ENCODE measurements around the gene KAZN.

The KAZN gene

DNA sequence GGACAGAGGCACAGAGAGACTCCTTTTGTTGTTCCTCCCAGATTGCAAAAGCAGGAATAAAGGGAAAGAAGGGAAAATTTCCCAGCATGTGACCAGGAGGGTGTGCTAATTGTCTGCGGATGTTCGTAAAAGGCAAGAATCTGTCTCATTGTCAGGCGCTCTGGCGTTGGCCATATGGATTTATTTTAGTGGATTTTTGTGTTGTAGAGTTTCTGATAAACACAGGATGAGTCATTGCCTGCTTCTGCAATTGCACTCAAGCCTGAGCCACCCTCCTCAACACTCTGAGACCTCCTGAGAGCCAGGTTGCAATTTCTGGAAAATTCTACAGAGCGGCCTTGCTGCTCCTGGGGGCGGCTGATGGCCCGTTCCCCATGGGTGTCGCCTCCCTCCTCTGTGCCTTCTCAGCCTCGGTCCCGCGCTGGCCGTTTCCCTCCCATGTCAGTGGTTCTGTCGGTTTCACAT, 227.7 kb downstream of the KAZN start:
- DNase-seq = no peak
- ATAC-seq = no peak

DNA sequence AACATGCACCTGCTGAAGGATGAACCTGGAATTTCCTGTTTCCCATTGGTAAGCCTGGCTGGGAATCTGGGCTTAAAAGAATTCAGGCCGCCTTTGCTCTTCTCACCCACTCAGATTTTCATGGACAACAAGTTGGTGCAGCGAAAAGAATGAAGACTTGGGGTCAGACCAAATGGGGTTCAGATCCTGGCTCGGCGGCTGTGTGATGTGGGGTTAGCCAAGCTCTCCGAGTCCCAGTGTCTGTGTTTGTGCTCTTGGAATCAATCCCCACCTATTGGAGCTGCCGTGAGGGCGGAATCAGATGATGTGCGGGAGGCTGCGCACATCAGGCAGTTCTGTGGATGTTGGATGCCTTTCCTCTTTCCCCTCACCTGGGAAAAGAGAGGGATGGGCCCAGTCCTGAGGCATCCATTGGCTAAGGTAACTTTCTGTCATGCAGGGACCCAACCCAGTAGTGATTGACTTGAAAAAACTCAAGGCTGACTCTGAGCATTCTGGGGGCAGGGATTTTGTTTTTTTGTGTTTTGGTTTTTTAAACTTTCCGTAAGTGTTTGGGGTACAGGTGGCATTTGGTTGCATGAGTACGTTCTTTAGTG, 228.3 kb downstream of the KAZN start:
- DNase-seq = no peak
- no peak for ATAC-seq

DNA sequence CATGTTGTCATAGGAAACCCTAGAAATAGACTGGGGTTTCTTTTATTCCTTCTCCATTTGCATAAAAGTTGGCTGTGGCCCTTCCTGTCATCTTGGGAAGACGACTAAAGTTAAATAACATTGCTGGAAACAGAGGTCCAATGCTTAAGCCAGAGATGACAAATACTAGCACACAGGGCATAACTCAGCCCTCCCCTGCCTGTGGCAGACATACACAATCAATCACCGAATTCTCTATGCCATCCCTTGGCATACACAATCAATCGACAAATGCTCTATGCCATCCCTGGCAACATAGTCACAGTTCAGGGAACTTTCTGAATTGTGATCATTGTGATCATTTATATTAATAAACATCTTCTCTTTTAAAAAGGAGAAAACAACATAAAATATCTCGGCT, 229.4 kb downstream of the KAZN start:
- no peak for DNase-seq
- no peak for ATAC-seq

GRCh38 chr1:14828665-14829064, 230.2 kb downstream of the KAZN start:
- no peak for DNase-seq
- no peak for ATAC-seq

DNA sequence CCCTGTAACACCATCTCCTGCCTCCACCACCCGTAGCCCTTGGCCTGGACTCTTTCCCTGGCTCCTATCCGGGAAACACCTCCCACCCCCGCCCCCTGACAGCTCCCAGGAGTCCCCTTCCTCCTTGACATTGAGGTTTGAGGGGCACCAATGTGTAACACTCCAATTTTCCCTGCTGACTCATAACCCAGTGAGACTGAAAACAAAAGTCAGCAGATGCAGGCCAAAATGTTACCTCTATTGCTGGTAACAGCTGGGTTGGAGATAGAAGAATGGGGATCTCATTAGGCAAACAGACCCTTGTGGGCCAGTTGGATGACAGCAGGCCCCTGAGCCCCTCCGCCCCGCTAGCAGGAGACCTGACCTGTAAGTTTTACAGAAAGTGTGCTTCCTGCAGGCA, 237.2 kb downstream of the KAZN start:
- no peak for ATAC-seq
- no peak for DNase-seq

- DNase-seq (no peak), ATAC-seq (no peak)
These were observed 238.1 kb downstream of the KAZN start for GRCh38 chr1:14836426-14837140.

GRCh38 chr1:14840374-14840773, 241.9 kb downstream of the KAZN start:
- no peak for DNase-seq
- ATAC-seq = no peak

DNA sequence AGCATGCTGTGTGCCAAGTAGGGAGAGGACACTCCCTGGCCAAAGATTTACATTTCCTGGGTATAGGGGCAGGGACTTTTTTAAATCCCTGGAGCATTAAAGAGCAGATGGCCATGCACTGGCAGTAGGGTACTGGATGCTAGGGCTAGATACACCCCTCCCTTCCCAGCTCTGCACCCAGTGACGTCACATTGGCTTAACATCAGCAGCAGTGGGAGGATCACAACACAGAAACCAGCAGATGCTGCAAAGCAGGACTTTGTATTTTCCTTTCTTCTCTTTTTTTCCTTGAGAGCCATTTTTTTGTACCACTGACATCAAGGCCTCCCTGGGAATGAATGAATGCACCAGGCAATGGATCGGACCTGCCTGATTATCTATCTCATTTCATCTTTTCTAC, 243.0 kb downstream of the KAZN start:
- no peak for DNase-seq
- no peak for ATAC-seq

GRCh38 chr1:14841951-14842350, 243.5 kb downstream of the KAZN start:
- DNase-seq (no peak), ATAC-seq (no peak)

DNA sequence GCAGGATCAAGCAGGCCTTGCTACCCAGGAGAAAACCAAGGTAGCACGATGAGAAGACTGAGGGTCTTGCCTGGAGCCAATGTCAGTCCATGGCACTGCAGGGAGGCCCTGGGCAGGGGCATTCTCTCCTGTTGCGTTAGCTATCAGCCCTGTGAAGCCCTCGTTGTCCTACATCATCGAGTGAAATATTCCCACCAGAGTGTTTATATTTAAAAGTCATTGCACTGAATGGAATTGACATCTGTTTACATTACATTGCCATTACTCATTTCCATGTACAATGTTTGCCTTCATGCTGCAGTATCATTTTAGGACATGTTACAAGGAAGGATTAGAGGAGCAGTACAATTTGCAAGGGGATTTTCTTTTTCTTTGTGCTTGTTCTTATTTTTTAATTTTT, 243.9 kb downstream of the KAZN start:
- DNase-seq (no peak), ATAC-seq (no peak)

GRCh38 chr1:14842891-14843290, 244.4 kb downstream of the KAZN start:
- DNase-seq (no peak), ATAC-seq (no peak)

DNA sequence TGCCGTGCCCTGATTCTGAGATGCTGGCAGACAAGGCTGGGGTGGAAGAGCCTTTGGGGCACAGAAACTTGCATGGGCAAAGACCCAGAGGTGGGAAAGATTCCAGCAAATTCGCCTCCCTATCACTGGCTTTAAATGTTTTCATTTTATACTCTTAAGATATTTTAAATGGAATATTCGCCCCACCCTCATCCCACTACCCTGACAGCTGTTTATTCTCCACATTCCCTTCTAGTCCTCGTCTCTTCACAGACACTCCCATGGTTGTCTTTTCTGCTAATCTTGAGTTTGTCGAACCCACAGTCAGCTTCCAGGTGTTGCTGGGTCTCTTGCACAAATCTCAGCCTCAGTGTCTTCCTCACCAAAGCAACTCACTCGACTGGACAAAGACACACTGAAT, 245.0 kb downstream of the KAZN start:
- ATAC-seq (no peak), DNase-seq (no peak)

- ATAC-seq (no peak), DNase-seq (no peak)
These were observed 245.9 kb downstream of the KAZN start for GRCh38 chr1:14844356-14844755.

GRCh38 chr1:14844923-14845617, 246.6 kb downstream of the KAZN start:
- DNase-seq (no peak), ATAC-seq (no peak)

DNA sequence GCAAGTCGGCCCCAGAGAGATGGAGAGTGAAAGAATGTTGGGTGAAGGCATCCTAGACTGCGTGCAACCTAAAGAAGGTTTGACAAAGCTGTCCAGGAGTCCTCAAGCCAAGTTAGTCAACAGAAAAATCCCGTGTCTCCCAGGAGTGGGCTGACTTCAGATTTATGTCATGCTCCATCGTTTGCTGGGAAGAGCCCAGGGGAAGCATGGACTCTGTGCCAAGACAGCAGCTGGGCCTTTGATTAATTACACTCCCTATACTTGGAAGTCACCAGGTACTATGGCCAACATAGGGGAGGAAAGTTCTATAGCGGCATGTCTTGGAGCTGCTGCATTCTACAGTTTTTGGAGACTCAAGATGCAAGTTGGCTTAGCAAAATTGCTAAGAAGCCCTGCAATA, 247.4 kb downstream of the KAZN start:
- ATAC-seq (no peak), DNase-seq (no peak)

DNA sequence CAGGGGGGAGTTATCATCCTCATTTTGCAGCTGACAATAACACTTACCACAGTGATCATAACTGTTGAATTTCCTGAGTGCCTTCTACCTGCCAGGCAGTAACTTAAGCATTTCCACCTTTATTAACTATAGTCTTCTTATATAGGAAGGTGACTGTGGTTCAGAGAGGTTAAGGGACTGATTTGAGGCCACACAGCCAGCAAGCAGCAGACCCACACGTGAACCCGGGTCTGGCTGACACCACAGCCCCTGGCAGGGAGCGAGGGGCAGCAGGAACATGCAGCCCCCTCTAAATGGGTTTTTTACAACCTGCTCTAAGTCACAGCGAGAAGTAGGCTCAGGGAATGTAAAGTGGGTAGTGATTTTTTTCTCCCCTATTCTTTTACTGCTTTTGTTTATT, 248.2 kb downstream of the KAZN start:
- ATAC-seq = no peak

GRCh38 chr1:14848203-14848602, 249.7 kb downstream of the KAZN start:
- no peak for DNase-seq
- no peak for ATAC-seq

More for the DNA sequence above, 248.2 kb downstream of the KAZN start:
- no peak for DNase-seq

- DNase-seq (no peak), ATAC-seq (peak; percentile 7)
These were observed 250.1 kb downstream of the KAZN start for GRCh38 chr1:14848625-14849024.

- ATAC-seq (no peak), DNase-seq (no peak)
These were observed 250.6 kb downstream of the KAZN start for GRCh38 chr1:14849038-14849437.

- ATAC-seq (no peak), DNase-seq (no peak)
These were observed 252.1 kb downstream of the KAZN start for GRCh38 chr1:14850563-14850962.

- ATAC-seq = no peak
These were observed 253.3 kb downstream of the KAZN start for GRCh38 chr1:14851760-14852159.

DNA sequence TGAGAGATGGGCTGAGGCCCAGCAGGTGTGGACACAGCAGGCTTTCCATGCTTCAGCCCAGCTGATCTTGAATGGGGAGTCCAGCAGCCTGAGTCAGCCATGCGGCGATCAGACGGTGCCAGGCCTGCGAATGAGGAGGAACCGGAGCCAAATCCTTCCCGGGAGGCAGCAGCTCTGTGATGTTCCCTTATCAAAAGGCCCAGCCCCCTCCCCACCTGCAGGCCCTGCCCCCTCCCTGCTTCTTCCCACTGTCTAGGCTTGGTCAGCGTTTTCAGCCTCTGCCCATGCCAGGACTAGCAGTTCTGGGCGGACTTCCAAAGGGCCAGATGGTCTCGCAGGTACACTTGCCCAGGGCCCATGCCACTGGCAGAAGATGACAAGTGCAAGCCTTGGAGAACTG, 253.8 kb downstream of the KAZN start:
- ATAC-seq (no peak), DNase-seq (no peak)

More at GRCh38 chr1:14851760-14852159, 253.3 kb downstream of the KAZN start:
- no peak for DNase-seq

- no peak for DNase-seq
- ATAC-seq = no peak
These were observed 255.0 kb downstream of the KAZN start for GRCh38 chr1:14853518-14853917.

GRCh38 chr1:14855268-14855667, 256.8 kb downstream of the KAZN start:
- DNase-seq (no peak), ATAC-seq (no peak)
